VCaP (cell line): ENCODE data around the gene DGKH.
"Not testable (repeated sequence)": the region's sequence is repeated elsewhere in the genome, so short reads cannot be mapped to it uniquely, and the experiment has no call there.

Experiments used
- H3K27ac ChIP-seq: fragments of 450-650 bp; 2 replicates; pipeline ENCODE4 v1.5.1; 2017
- TF ChIP-seq, protein P1 (sequence below): fragments of 450-650 bp; conservative IDR thresholded peaks from 2 replicates; pipeline ENCODE4 v1.5.1; 2017; ENCODE audit warnings: mild to moderate bottlenecking, moderate library complexity

The DGKH gene

DNA sequence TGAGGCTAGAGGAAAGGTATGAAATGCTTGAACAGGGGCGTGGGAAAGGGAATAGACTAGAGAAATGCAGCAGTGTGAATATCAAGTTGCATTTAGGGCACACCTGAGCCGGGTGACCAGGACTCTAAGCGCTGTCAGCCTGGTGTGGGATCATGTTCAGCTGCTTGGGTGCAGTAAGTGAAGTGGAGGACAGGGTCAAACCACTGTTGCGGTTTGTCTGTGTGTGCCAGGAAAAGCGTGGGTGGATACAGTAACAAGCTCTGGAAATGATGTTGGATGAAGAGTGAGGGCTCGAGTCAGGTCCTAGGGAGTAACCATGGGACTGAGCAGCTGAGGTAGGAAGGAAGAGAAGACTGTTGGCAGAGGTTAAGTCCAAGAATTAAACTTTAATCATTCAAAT lies 15.8 kb downstream of the DGKH start:
- H3K27ac ChIP-seq: no peak overlapping the region
- TF ChIP-seq, protein P1, sequence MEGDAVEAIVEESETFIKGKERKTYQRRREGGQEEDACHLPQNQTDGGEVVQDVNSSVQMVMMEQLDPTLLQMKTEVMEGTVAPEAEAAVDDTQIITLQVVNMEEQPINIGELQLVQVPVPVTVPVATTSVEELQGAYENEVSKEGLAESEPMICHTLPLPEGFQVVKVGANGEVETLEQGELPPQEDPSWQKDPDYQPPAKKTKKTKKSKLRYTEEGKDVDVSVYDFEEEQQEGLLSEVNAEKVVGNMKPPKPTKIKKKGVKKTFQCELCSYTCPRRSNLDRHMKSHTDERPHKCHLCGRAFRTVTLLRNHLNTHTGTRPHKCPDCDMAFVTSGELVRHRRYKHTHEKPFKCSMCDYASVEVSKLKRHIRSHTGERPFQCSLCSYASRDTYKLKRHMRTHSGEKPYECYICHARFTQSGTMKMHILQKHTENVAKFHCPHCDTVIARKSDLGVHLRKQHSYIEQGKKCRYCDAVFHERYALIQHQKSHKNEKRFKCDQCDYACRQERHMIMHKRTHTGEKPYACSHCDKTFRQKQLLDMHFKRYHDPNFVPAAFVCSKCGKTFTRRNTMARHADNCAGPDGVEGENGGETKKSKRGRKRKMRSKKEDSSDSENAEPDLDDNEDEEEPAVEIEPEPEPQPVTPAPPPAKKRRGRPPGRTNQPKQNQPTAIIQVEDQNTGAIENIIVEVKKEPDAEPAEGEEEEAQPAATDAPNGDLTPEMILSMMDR: no peak

DNA sequence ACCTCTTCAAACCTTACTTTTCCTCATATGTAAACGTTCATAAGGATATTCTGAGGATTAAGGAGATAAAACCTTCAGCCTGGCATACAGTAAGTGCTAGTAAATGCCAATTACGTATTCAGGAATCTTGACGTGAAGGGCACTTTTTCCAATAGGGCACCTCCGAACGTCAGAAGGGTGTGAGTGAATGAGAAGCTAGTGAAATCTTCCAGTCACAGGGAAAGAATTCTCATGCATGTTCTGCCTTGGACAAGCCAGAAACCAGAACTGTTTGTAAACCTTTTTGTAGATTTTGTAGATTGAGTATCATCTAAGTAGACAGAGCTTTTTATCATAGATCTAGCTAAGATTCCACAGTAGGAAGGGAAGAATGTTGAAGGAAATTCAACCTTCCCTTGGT lies 16.5 kb downstream of the DGKH start:
- TF ChIP-seq, protein P1: no peak
- H3K27ac ChIP-seq: no peak overlapping the region

DNA sequence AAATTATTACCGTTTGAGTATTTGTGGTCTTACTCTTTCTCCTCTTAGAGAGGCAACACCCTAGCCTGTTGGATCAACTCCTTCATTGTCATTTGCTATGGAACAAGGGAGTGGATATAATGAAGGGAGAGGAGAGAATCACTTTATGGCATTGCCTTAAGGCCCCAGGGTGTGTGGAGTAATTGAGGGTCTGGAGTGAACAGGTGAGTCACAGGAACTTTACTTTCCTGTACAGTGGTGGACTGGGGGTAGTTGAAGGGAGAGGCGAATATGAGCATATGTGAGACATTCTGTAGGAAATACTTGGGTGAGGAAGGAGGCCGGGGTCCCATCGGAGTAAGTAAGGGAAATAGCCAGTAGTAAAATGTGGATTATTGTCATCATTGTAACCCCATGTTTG lies 17.0 kb downstream of the DGKH start:
- TF ChIP-seq, protein P1: no peak
- H3K27ac ChIP-seq: no peak overlapping the region

DNA sequence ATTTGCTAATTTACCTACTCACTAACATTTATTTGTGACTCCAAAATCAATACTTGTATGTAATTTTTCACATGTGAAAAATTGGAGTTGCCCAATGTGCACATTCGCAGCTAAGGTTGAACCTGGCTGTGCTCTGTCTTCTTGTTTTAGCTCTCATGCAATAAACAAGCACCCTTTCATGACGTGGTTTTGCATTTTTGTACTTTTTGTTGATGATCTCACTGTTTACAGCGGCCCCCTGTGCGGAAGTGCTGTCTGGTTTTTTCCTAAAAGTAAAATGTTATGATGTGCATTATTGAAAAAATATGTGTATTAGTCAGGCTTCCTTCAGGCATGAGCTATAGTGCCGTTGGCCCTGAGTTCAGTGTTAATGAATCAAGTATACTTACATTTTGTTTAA lies 18.1 kb downstream of the DGKH start:
- H3K27ac ChIP-seq: no peak overlapping the region

DNA sequence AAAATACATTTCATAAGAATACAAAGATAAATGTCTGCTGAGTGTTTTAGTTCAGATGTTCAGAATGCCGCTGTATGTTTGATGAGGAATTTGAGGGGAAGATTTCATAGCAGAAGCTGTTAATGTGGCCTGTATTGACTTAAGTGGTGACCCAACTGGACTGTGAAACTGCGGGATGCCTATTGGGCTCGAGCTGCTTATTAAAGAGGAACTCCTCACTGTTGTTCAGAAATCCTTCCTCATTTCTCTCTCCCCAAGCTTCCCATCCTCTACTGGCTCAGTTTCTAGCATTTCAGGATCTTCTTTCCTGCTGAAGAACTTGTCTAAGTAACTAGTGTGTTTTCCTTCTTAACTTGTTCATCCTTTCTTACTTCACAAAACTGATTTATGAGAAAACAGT lies 20.4 kb downstream of the DGKH start:
- no peak overlapping the region for H3K27ac ChIP-seq
- TF ChIP-seq, protein P1: no peak

More for the DNA sequence above, 18.1 kb downstream of the DGKH start:
- TF ChIP-seq, protein P1: no peak

DNA sequence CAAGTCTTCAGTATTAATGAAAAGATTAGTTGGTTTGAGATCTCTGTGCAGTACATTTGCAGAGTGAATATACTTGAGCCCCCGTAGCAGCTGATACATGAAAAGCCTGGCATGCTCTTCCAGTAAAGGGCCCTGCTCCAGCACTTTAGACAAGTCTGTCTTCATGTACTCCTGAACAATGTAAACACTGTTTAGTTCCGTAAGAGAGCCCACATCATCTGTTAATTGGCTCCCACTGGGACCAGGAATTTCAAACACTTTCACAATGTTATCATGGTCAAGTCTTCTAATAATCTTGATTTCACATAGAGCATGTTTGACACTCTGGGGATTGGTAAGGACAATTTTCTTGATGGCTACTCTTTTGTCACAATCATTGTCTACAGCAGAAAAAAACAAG lies 22.2 kb downstream of the DGKH start:
- H3K27ac ChIP-seq: not testable (repeated sequence)

DNA sequence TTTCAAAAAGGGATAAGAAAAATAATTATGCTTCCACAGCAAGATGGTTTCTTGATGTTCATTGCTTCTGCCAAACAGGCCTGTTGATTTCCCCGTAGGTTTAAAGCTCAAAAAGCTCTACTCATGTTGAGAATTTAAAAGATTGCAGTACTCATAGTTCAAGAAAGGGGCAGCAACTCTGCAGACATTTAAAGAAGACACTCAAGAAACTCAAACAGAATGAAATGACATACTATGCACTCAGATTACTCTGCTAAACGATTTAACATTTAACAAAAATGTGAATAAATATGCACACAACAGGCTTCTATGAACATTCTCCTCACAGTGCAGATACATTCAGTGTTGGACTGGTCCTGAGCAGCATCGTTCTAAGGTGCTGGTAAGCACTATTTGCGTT lies 22.7 kb downstream of the DGKH start:
- not testable (repeated sequence) for H3K27ac ChIP-seq

DNA sequence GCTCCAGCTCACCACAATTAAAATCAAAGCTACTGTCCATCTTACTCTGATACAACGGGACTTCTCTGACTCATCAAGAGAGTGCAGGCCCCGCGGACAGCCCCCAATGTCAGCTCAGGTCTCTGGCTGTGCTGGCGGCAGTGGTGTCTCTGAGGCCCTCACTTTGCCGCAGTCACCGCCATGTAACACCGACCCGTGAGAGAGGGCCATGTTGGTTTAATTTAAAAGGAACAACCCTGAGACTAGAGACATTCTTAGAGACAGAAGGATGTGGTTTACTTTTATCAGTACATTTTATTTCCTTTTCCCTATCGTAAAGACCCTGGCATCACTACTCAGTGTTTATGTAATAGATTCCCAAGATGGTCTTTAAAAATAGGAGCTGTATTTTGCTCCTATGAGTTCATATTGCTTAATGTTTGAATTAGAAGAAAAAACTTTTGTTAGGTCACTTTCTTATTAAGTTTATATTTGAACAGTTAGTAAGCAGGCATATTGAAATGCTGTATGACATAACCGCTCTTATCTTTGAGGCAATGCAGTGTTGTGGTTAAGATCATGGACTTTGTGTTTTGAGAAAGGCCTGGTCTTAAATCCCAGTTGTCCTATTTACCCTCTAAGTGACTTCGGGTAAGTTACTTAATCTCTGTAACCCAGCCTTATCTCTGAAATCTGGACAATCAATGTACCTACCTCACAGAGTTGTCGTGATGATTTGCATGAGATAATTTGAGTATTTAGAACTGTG lies 23.4 kb downstream of the DGKH start:
- TF ChIP-seq, protein P1: no peak
- H3K27ac ChIP-seq: no peak overlapping the region

DNA sequence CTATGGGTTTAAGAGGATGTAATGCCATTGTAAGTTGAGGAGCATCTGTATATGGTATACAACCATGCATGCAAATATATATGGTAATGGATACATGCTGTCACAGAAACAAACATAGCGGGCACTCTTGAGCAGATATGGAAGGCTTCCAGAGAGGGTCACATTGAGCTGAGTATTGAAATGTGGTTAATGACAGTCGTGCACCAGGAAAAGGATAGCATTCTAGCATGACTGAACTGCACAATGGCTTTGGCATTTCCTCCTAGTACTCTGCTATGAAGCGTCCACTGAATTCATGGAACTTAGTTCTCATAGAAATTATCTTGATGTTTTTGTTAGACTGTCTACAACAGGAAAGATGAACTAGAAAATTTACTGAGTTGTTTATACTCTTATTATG lies 25.2 kb downstream of the DGKH start:
- TF ChIP-seq, protein P1: no peak
- no peak overlapping the region for H3K27ac ChIP-seq
